Cardiac muscle cell (in vitro differentiated cells and primary cell): ENCODE results near the gene TMEM138. TPM values are rescaled to one million over a fixed set of nuclear protein-coding genes. Genes with fewer than 3 reads are reported as not detected.

Experiments used
- DNase-seq, 2 donors: peaks; one replicate each; pipeline versions ENCODE4 v3.0.0 to v3.0.0-alpha.2; 2010 to 2017; ENCODE audit warnings: low read depth in 1 of 2, low spot score in 1 of 2
- H3K27ac ChIP-seq: fragments of 200-600 bp; sonication (generic); 2 replicates; pipeline ENCODE4 v1.5.1; 2016
- H3K27me3 ChIP-seq: fragments of 200-600 bp; sonication (generic); 2 replicates; pipeline ENCODE4 v1.6.0; 2016; ENCODE audit warnings: control low read depth
- H3K36me3 ChIP-seq: fragments of 200-600 bp; sonication (generic); 2 replicates; pipeline ENCODE4 v1.5.1; 2016; ENCODE audit warnings: control low read depth
- H3K4me1 ChIP-seq: fragments of 200-600 bp; sonication (generic); 2 replicates; pipeline ENCODE4 v1.8.1; 2017; ENCODE audit warnings: low read depth, mild to moderate bottlenecking, mixed run types
- H3K4me3 ChIP-seq: fragments of 200-600 bp; sonication (generic); 2 replicates; pipeline ENCODE4 v1.5.1; 2016; ENCODE audit warnings: mild to moderate bottlenecking
- H3K9me3 ChIP-seq: fragments of 200-600 bp; sonication (generic); 2 replicates; pipeline ENCODE4 v1.5.1; 2017; ENCODE audit warnings: low read depth, mild to moderate bottlenecking, control low read depth
- polyA plus RNA-seq: library from polyadenylated mRNA; unstranded; fragments of >200 nt; fragmentation: Nextera tagmentation; extraction: Ambion mirVana; gene quantifications from 2 replicates; pipeline ENCODE4 v1.2.1, GENCODE V29; 2016
- total RNA-seq: library from RNA; depleted of rRNA; stranded (reverse); fragments of >200 nt; gene quantifications from 2 replicates; pipeline ENCODE4 v1.2.3, GENCODE V29; 2016
- TF ChIP-seq, protein P1 (sequence below): IDR thresholded peaks from 2 replicates; pipeline ENCODE4 v1.5.1; 2012; ENCODE audit warnings: low read depth, mild to moderate bottlenecking, low read length

Gene TMEM138
- total and polyA plus RNA-seq, 2 experiments from 2014 or later: 25.0 to 25.2 TPM

DNA sequence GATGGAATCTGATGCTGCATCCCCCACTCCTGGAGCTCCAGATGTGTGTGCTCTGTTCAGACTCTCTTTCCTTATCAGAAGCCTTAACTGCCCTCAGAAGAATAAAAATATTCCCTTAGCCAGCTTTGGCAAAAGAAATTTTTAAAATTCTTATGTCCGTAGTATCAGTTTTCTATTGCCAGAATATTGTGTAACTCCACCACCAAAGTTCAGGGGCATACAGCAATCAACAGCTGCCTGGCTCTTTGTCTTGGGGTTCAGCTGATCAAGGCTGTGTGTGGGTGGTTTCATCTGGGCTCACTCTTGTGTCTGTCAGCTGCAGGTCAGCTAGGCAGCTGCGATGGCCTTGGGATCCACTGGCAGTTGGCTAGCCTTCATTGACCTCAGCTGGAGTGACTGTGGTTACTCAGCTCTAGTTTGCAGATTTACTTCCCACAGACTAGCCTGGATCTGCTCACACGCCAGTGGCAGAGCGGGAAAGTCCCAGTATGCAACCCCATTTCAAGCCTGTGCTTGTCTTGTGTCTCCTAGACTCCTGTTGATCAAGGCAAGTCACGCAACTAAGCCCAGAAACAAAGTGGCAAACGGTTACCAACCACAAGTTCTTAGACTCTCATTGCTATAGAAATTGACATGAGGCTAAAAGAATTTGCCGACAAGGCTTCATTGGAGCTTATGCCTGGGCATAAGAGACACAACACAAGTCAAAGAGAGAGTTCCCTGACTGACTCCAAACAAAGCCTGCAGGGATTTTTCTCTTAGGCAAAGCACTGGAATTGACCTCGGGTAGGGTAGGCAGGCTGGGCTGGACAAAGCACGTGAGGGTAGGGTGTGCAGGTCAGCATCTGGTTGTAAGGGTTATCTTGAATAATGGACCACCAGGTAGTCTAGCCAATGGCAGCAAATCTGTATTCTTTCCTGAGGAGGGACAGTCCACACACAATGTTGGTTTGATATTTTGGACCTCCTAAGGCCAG, 7.5 kb downstream of the TMEM138 start:
- peak in 1 of 2 donors; percentile 97 for DNase-seq
- Histone ChIP-seq H3K27me3 (no peaks in the 10 kb centered on the region), H3K4me3 (no peak overlapping the region), H3K27ac (no peak overlapping the region), H3K4me1 (no peaks in the 10 kb centered on the region), H3K36me3 (peaks cover 44% of the 10 kb centered on the region), H3K9me3 (no peaks in the 10 kb centered on the region)
- TF ChIP-seq, protein P1, sequence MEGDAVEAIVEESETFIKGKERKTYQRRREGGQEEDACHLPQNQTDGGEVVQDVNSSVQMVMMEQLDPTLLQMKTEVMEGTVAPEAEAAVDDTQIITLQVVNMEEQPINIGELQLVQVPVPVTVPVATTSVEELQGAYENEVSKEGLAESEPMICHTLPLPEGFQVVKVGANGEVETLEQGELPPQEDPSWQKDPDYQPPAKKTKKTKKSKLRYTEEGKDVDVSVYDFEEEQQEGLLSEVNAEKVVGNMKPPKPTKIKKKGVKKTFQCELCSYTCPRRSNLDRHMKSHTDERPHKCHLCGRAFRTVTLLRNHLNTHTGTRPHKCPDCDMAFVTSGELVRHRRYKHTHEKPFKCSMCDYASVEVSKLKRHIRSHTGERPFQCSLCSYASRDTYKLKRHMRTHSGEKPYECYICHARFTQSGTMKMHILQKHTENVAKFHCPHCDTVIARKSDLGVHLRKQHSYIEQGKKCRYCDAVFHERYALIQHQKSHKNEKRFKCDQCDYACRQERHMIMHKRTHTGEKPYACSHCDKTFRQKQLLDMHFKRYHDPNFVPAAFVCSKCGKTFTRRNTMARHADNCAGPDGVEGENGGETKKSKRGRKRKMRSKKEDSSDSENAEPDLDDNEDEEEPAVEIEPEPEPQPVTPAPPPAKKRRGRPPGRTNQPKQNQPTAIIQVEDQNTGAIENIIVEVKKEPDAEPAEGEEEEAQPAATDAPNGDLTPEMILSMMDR: no peak

DNA sequence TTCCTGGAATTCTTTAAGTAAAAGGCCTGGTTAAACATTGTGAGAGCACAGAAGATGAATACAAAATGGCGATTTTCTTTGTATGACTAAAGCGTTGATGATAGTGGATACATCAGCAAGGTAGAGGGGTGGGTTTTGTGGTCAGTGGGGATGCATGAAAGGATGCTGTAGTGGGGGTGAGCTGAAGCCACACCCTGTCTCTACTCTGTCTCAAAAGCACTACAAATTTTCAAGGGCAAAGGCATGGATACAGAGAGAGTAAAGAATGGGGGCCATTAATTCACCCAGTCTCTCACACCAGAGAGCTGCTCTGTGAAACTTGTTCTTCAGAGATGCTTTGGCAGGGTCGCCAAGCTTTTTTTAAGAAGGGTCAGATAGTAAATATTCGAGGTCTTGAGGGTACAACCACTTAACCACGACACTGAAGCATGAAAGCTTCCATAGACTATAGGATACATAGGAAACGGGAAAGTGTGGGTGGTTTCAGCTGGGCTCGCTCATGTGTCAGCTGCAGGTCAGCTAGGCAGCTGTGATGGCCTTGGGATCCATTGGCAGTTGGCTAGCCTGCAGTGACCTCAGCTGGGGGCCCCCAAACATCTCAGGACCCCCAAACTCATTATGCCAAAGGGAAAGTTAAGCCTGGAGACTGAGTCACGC, 8.3 kb downstream of the TMEM138 start:
- TF ChIP-seq, protein P1: no peak
- H3K27ac ChIP-seq: no peak overlapping the region

DNA sequence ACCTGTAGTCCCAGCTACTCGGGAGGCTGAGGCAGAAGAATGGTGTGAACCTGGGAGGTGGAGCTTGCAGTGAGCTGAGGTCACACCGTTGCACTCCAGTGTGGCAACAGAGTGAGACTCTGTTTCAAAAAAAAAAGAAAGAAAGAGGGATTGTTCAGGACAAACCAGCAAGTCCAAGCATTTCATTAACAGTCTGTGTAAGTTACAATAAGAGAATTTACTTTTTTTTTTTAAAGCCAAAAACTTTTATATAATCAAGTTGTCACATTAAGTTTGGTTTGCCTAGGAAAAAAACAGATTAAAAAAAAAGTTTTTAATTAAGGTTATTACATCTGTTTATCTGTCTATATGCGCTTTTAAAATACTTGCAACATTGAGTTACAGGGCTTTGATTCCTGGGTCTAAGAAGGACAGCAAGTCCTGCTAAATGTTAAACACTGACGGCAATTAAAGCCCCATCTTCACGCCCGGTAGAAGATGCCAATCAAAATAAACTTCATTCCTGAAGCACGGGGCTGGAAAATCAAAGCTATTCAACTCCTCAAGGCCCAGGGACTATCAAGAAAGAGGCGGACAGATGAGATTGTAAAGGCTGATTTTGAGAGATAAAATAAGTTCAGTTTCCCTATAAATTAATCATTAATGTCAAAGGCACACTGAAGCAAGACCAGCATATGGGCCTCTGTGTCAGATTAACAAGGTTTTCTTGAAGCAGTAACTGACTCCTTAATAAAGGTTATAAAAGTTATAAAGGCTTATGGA, 10.7 kb downstream of the TMEM138 start:
- Histone ChIP-seq H3K27me3 (no peaks in the 10 kb centered on the region), H3K27ac (no peak overlapping the region), H3K36me3 (peaks cover 24% of the 10 kb centered on the region), H3K9me3 (no peaks in the 10 kb centered on the region), H3K4me3 (no peak overlapping the region), H3K4me1 (no peaks in the 10 kb centered on the region)
- TF ChIP-seq, protein P1: no peak
- no peak for DNase-seq

More for the DNA sequence above, 8.3 kb downstream of the TMEM138 start:
- Histone ChIP-seq H3K36me3 (peaks cover 40% of the 10 kb centered on the region), H3K9me3 (no peaks in the 10 kb centered on the region), H3K4me1 (no peaks in the 10 kb centered on the region), H3K4me3 (no peak overlapping the region), H3K27me3 (no peaks in the 10 kb centered on the region)
- no peak for DNase-seq

DNA sequence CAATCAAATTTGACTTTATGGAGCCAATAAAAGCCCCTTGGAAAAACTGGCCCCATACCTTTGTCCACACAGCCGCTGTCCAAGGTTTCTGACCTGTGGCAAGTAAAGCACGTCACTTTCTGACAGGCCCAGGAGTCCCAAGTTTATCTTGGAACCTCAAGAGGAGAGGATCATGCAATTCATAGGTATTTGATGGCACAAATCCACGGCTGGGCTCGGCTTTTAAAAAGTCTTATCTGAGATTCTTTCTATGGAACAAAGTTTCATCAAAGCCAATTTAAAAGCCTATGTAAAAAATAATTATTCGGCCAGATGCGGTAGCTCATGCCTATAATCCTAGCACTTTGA, 13.6 kb downstream of the TMEM138 start:
- H3K36me3 ChIP-seq: peaks cover 8% of the 10 kb centered on the region
- no peak overlapping the region for H3K4me3 ChIP-seq
- H3K4me1 ChIP-seq: no peaks in the 10 kb centered on the region
- H3K27me3 ChIP-seq: no peaks in the 10 kb centered on the region
- no peaks in the 10 kb centered on the region for H3K9me3 ChIP-seq
- DNase-seq: peak in 1 of 2 donors; percentile 50
- no peak overlapping the region for H3K27ac ChIP-seq
- TF ChIP-seq, protein P1: no peak

DNA sequence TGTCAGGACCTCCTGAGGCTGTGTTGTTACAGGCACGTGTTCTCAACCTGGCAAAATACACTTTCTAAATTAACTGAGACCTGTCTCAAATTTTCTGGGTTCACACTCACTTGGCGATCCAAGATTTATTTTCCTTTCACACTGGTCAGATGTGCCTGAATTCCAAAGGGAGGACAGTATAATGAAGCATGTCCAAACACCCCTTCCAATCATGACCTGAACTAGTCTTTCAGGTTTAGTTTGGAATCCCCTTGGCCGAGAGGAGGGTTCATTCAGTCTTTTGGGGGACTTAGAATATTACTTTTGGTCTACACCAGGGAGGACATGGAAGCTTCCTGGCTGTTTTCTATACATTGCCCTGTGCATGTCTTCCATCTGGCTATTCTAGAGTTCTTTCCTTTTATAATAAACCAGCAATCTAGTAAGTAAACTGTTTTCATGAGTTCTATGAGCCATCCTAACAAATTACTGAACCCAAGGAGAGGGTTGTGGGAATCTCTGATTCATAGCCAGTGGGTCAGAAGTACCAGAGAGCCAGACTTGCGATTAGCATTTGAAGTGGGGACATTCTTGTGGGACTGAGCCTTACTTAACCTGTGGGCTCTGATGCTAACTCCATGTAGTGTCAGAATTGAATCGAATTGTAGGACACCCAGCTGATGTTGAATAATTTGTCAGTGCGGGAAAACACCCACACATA, 15.4 kb downstream of the TMEM138 start:
- Histone ChIP-seq H3K4me3 (no peak overlapping the region), H3K27me3 (no peaks in the 10 kb centered on the region), H3K27ac (no peak overlapping the region), H3K36me3 (peaks cover 5% of the 10 kb centered on the region), H3K4me1 (no peaks in the 10 kb centered on the region), H3K9me3 (no peaks in the 10 kb centered on the region)
- TF ChIP-seq, protein P1: no peak
- DNase-seq: no peak
